PC-3 (cell line): Measurements from ENCODE around the gene PARP16.

Experiments used
- EZH2 ChIP-seq: fragments of 300-600 bp; sonication (generic); IDR thresholded peaks from one replicate; pipeline ENCODE4 v1.6.1; 2017; ENCODE audit warnings: antibody characterized with exemption, mild to moderate bottlenecking, low read length; ENCODE audit not compliant: unreplicated experiment
- TF ChIP-seq, protein P1 (sequence below): fragments of 300-600 bp; sonication (generic); conservative IDR thresholded peaks from 2 replicates; pipeline ENCODE4 v1.5.1; 2017; ENCODE audit warnings: antibody characterized with exemption, low read depth, mild to moderate bottlenecking, low read length

DNA sequence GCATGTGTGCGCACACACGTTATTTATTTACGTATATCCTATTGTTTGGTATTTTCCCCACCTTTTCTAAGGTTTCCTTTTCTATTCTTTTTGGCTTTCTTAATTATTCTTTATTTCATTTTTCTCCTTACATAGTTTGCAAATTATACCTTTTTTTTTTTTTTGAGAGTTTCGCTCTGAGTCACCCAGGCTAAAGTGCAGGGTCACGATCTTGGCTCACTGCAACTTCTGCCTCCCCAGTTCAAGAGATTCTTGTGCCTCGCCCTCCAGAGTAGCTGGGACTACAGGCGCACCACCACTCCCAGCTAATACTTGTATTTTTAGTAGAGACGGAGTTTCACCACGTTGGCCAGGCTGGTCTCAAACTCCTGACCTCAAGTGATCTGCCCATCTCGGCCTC is 55.4 kb downstream of the PARP16 start:
- TF ChIP-seq EZH2 = no peak
- TF ChIP-seq, protein P1, sequence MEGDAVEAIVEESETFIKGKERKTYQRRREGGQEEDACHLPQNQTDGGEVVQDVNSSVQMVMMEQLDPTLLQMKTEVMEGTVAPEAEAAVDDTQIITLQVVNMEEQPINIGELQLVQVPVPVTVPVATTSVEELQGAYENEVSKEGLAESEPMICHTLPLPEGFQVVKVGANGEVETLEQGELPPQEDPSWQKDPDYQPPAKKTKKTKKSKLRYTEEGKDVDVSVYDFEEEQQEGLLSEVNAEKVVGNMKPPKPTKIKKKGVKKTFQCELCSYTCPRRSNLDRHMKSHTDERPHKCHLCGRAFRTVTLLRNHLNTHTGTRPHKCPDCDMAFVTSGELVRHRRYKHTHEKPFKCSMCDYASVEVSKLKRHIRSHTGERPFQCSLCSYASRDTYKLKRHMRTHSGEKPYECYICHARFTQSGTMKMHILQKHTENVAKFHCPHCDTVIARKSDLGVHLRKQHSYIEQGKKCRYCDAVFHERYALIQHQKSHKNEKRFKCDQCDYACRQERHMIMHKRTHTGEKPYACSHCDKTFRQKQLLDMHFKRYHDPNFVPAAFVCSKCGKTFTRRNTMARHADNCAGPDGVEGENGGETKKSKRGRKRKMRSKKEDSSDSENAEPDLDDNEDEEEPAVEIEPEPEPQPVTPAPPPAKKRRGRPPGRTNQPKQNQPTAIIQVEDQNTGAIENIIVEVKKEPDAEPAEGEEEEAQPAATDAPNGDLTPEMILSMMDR = no peak
